ENCODE results near the gene ROR2. TPM values are rescaled to one million over a fixed set of nuclear protein-coding genes. Genes with fewer than 3 reads are reported as not detected.

ROR2 gene
- total RNA-seq, 4 donors from 2014 or later: 4.2 to 23.2 (median 11.2) TPM

GRCh38 chr9:91690540-91691249 is 259.3 kb downstream of the ROR2 start:
- H3K4me3 ChIP-seq: no peak overlapping the region
- H3K27ac ChIP-seq: peak overlapping the region in 1 of 4 donors; percentile 24
- intact Hi-C loops (cut with DNase I; ENCODE audit: low total_unique reads): no loop called here
- no peak for DNase-seq
- 80 to 100% methylated on average over 2 to 5 of the region's 5 CpGs for WGBS, 2 donors (ENCODE audit: low coverage in 1 of 2)
- in situ Hi-C loops (cut with MboI; ENCODE audit: low pct_ligation_motif_present in 1 of 4, low pct_unique_long_range_greater_than_20kb in 1 of 4, low sequenced_read_pairs in 3 of 4): loop anchor here in 2 of 4 donors (25.0 kb wide), 2 partner anchors 253 to 778 kb away; no protein-coding TSS in a partner anchor
- H3K9me3 ChIP-seq: no peaks in the 10 kb centered on the region
- H3K27me3 ChIP-seq: no peaks in the 10 kb centered on the region
- TF ChIP-seq POLR2A (IDR thresholded peaks at IDR 0.05): no peak
- TF ChIP-seq, protein P1, sequence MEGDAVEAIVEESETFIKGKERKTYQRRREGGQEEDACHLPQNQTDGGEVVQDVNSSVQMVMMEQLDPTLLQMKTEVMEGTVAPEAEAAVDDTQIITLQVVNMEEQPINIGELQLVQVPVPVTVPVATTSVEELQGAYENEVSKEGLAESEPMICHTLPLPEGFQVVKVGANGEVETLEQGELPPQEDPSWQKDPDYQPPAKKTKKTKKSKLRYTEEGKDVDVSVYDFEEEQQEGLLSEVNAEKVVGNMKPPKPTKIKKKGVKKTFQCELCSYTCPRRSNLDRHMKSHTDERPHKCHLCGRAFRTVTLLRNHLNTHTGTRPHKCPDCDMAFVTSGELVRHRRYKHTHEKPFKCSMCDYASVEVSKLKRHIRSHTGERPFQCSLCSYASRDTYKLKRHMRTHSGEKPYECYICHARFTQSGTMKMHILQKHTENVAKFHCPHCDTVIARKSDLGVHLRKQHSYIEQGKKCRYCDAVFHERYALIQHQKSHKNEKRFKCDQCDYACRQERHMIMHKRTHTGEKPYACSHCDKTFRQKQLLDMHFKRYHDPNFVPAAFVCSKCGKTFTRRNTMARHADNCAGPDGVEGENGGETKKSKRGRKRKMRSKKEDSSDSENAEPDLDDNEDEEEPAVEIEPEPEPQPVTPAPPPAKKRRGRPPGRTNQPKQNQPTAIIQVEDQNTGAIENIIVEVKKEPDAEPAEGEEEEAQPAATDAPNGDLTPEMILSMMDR (IDR thresholded peaks at IDR 0.05): no peak
- H3K36me3 ChIP-seq: no peaks in the 10 kb centered on the region
- no peaks in the 10 kb centered on the region for H3K4me1 ChIP-seq

GRCh38 chr9:91689006-91689405 is 261.0 kb downstream of the ROR2 start:
- Histone ChIP-seq H3K4me1 (no peaks in the 10 kb centered on the region), H3K4me3 (no peak overlapping the region), H3K36me3 (no peaks in the 10 kb centered on the region), H3K27ac (no peak overlapping the region), H3K27me3 (no peaks in the 10 kb centered on the region), H3K9me3 (no peaks in the 10 kb centered on the region)
- intact Hi-C loops (cut with DNase I; ENCODE audit: low total_unique reads) (loop anchor here (10.0 kb wide), 1 partner anchor 774 kb away; no protein-coding TSS in a partner anchor), in situ Hi-C loops (cut with MboI; ENCODE audit: low pct_ligation_motif_present in 1 of 4, low pct_unique_long_range_greater_than_20kb in 1 of 4, low sequenced_read_pairs in 3 of 4) (loop anchor here in 3 of 4 donors (10.0 to 25.0 kb wide), 3 partner anchors 252 to 777 kb away; no protein-coding TSS in a partner anchor)
- TF ChIP-seq POLR2A (IDR thresholded peaks at IDR 0.05) (no peak), EP300 (IDR thresholded peaks at IDR 0.05; ENCODE audit: low read depth) (no peak), POLR2AphosphoS5 (IDR thresholded peaks at IDR 0.05) (no peak)
- TF ChIP-seq, protein P1 (IDR thresholded peaks at IDR 0.05): no peak
- no peak for DNase-seq
- WGBS, 2 donors (ENCODE audit: low coverage in 1 of 2): 91% methylated on average over 4 of the region's 4 CpGs; no CpG with 5 or more reads in 1 of the 2 donors

DNA sequence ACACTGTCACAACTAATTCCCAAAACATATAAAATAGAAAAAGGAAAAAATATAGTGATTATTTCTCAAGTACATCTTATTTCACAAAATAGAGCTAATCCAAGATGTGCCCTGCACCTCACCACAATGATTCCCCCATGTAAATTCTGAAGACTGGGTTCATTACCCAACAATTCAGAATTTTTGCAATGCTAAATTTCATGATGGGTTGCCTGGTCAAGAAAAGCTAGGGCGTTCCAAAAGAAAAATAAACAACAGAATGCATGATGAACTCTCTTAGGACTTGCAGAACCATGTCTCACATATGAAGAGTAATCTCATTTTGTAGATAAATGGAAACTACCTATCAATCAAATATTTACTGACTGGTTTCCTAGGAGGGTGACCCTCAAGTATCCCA is 266.8 kb downstream of the ROR2 start:
- Histone ChIP-seq H3K27me3 (no peaks in the 10 kb centered on the region), H3K36me3 (no peaks in the 10 kb centered on the region), H3K4me3 (no peak overlapping the region), H3K4me1 (peaks cover 0 to 6% (median 0%) of the 10 kb centered on the region in 4 donors), H3K9me3 (no peaks in the 10 kb centered on the region), H3K27ac (no peak overlapping the region)
- in situ Hi-C loops (cut with MboI; ENCODE audit: low pct_ligation_motif_present in 1 of 4, low pct_unique_long_range_greater_than_20kb in 1 of 4, low sequenced_read_pairs in 3 of 4) (loop anchor here in 3 of 4 donors (10.0 to 25.0 kb wide), 3 partner anchors 246 to 771 kb away; no protein-coding TSS in a partner anchor), intact Hi-C loops (cut with DNase I; ENCODE audit: low total_unique reads) (loop anchor here (10.0 kb wide), 1 partner anchor 768 kb away; no protein-coding TSS in a partner anchor)
- WGBS, 2 donors (ENCODE audit: low coverage in 1 of 2): 71 to 100% methylated on average over 1 of the region's 1 CpG
- DNase-seq: no peak
- TF ChIP-seq, protein P1 (IDR thresholded peaks at IDR 0.05): no peak

GRCh38 chr9:91682806-91683205 is 267.2 kb downstream of the ROR2 start:
- 69 to 79% methylated on average over 2 to 6 of the region's 6 CpGs for WGBS, 2 donors (ENCODE audit: low coverage in 1 of 2)
- no peak overlapping the region for H3K27ac ChIP-seq
- H3K4me3 ChIP-seq: no peak overlapping the region
- no peak for DNase-seq
- peaks cover 0 to 8% (median 0%) of the 10 kb centered on the region in 4 donors for H3K4me1 ChIP-seq
- peaks cover 1% of the 10 kb centered on the region for H3K27me3 ChIP-seq
- H3K36me3 ChIP-seq: no peaks in the 10 kb centered on the region
- no peaks in the 10 kb centered on the region for H3K9me3 ChIP-seq
- TF ChIP-seq POLR2A (IDR thresholded peaks at IDR 0.05) (no peak), POLR2AphosphoS5 (IDR thresholded peaks at IDR 0.05) (no peak), EP300 (IDR thresholded peaks at IDR 0.05; ENCODE audit: low read depth) (no peak)
- TF ChIP-seq, protein P1 (IDR thresholded peaks at IDR 0.05): no peak
- in situ Hi-C loops (cut with MboI; ENCODE audit: low pct_ligation_motif_present in 1 of 4, low pct_unique_long_range_greater_than_20kb in 1 of 4, low sequenced_read_pairs in 3 of 4): loop anchor here in 3 of 4 donors (10.0 to 25.0 kb wide), 3 partner anchors 246 to 771 kb away; no protein-coding TSS in a partner anchor
- intact Hi-C loops (cut with DNase I; ENCODE audit: low total_unique reads): loop anchor here (10.0 kb wide), 1 partner anchor 768 kb away; no protein-coding TSS in a partner anchor
